DMS53 treated with DMSO at 0.1 percent for 48 hours (cell line): Measurements from ENCODE around the gene CTNNBL1.

Source experiments
- DNase-seq: peaks from one replicate; lab custom pipeline; 2025; ENCODE audit not compliant: unreplicated experiment; lab: John Stamatoyannopoulos, UW

Gene CTNNBL1

GRCh38 chr20:37913567-37914366, 219.9 kb downstream of the CTNNBL1 start:
- DNase-seq = no peak

- no peak for DNase-seq
Measured at GRCh38 chr20:37914367-37914671, 220.5 kb downstream of the CTNNBL1 start.

GRCh38 chr20:37914672-37915433, 221.0 kb downstream of the CTNNBL1 start:
- DNase-seq = no peak

- DNase-seq = no peak
Measured at GRCh38 chr20:37915434-37915787, 221.6 kb downstream of the CTNNBL1 start.

- DNase-seq = no peak
Measured at GRCh38 chr20:37915800-37916570, 222.2 kb downstream of the CTNNBL1 start.

GRCh38 chr20:37917461-37917860, 223.6 kb downstream of the CTNNBL1 start:
- DNase-seq = no peak

GRCh38 chr20:37918035-37918434, 224.2 kb downstream of the CTNNBL1 start:
- DNase-seq = no peak

- DNase-seq = no peak
Measured at GRCh38 chr20:37919389-37920040, 225.7 kb downstream of the CTNNBL1 start.

- no peak for DNase-seq
Measured at GRCh38 chr20:37920270-37920669, 226.4 kb downstream of the CTNNBL1 start.

GRCh38 chr20:37920679-37921322, 227.0 kb downstream of the CTNNBL1 start:
- DNase-seq = no peak

GRCh38 chr20:37921341-37921929, 227.6 kb downstream of the CTNNBL1 start:
- no peak for DNase-seq
